ENCODE measurements around the gene AFDN. TPM values are rescaled to one million over a fixed set of nuclear protein-coding genes. Genes with fewer than 3 reads are reported as not detected.

AFDN gene
- total RNA-seq, 1 donor from 2014 or later: 102 TPM

GRCh38 chr6:167815296-167815980, 11.3 kb upstream of the AFDN start:
- TF ChIP-seq CTCF (IDR thresholded peaks at IDR 0.05): no peak
- no peaks in the 10 kb centered on the region for H3K36me3 ChIP-seq
- no peak overlapping the region for H3K27ac ChIP-seq
- no peak for DNase-seq (ENCODE audit: low spot score in 2 of 2)
- H3K4me3 ChIP-seq: no peak overlapping the region
- H3K27me3 ChIP-seq: no peaks in the 10 kb centered on the region
- H3K9me3 ChIP-seq: no peaks in the 10 kb centered on the region
- intact Hi-C loops (cut with DNase I): no loop called here
- no peaks in the 10 kb centered on the region for H3K4me1 ChIP-seq

GRCh38 chr6:167817016-167817415, 9.7 kb upstream of the AFDN start:
- intact Hi-C loops (cut with DNase I): no loop called here
- no peak for TF ChIP-seq CTCF (IDR thresholded peaks at IDR 0.05)
- DNase-seq (ENCODE audit: low spot score in 2 of 2): no peak
- Histone ChIP-seq H3K4me3 (no peak overlapping the region), H3K9me3 (no peaks in the 10 kb centered on the region), H3K27ac (no peak overlapping the region), H3K36me3 (no peaks in the 10 kb centered on the region), H3K4me1 (no peaks in the 10 kb centered on the region), H3K27me3 (no peaks in the 10 kb centered on the region)

GRCh38 chr6:167817729-167818128, 9.0 kb upstream of the AFDN start:
- intact Hi-C loops (cut with DNase I): no loop called here
- Histone ChIP-seq H3K9me3 (no peaks in the 10 kb centered on the region), H3K27ac (no peak overlapping the region), H3K4me3 (no peak overlapping the region), H3K36me3 (no peaks in the 10 kb centered on the region), H3K4me1 (no peaks in the 10 kb centered on the region), H3K27me3 (no peaks in the 10 kb centered on the region)
- TF ChIP-seq CTCF (IDR thresholded peaks at IDR 0.05): no peak
- no peak for DNase-seq (ENCODE audit: low spot score in 2 of 2)

GRCh38 chr6:167819576-167819975, 7.1 kb upstream of the AFDN start:
- H3K4me3 ChIP-seq: no peak overlapping the region
- H3K27ac ChIP-seq: no peak overlapping the region
- no peaks in the 10 kb centered on the region for H3K9me3 ChIP-seq
- no peak for DNase-seq (ENCODE audit: low spot score in 2 of 2)
- H3K36me3 ChIP-seq: no peaks in the 10 kb centered on the region
- H3K27me3 ChIP-seq: no peaks in the 10 kb centered on the region
- intact Hi-C loops (cut with DNase I): no loop called here
- TF ChIP-seq CTCF (IDR thresholded peaks at IDR 0.05): no peak
- no peaks in the 10 kb centered on the region for H3K4me1 ChIP-seq

- no peak overlapping the region for H3K4me3 ChIP-seq
- H3K4me1 ChIP-seq: peaks cover 2 to 3% of the 10 kb centered on the region in 2 donors
- H3K27me3 ChIP-seq: no peaks in the 10 kb centered on the region
- no peaks in the 10 kb centered on the region for H3K36me3 ChIP-seq
- H3K27ac ChIP-seq: no peak overlapping the region
- H3K9me3 ChIP-seq: no peaks in the 10 kb centered on the region
- intact Hi-C loops (cut with DNase I): no loop called here
- DNase-seq (ENCODE audit: low spot score in 2 of 2): no peak
- no peak for TF ChIP-seq CTCF (IDR thresholded peaks at IDR 0.05)
Observed at GRCh38 chr6:167820681-167821080, 6.0 kb upstream of the AFDN start.

Data from ascending aorta (tissue), 2 donors.